Transverse colon (tissue), 3 donors: Measurements from ENCODE around the gene ZBTB32.

ENCODE experiments used
- EP300 ChIP-seq: sonication (generic); formaldehyde crosslinking; IDR thresholded peaks from one replicate; pipeline ENCODE4 v1.6.1; 2017; ENCODE audit warnings: antibody characterized with exemption, low read depth
- POLR2A ChIP-seq: fragments of 450-650 bp; IDR thresholded peaks from one replicate; pipeline ENCODE4 v1.6.1; 2016; ENCODE audit warnings: antibody characterized with exemption, mild to moderate bottlenecking, moderate library complexity
- TF ChIP-seq, protein P1 (sequence below), 5 experiments: fragments of 200-600 bp in 3 of 5; fragments of 450-650 bp in 2 of 5; sonication (generic) in 3 of 5; IDR thresholded peaks; 1 replicate in 2 of 5; 2 replicates in 3 of 5; pipeline ENCODE4 v1.5.1; 2016 to 2017; ENCODE audit warnings: antibody characterized with exemption in 5 of 5, inconsistent platforms in 3 of 5, mild to moderate bottlenecking in 2 of 5, moderate library complexity in 1 of 5

DNA sequence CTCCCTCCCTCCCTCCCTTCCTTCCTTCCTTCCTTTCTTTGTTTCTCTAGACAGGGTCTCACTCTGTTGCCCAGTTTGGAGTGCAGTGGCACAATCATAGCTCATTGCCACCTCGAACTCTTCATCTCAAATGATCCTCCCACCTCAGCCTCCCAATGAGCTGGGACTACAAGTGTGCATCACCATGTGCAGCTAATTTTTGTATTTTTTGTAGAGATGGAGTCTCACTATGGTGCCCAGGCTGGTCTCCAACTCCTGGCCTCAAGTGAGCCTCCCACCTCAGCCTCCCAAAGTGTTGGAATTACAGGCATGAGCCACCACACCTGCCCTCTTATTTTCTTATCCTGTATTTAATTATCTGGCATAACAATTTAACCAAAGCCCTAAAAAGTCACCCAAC is 33.7 kb upstream of the ZBTB32 start:
- TF ChIP-seq, protein P1, sequence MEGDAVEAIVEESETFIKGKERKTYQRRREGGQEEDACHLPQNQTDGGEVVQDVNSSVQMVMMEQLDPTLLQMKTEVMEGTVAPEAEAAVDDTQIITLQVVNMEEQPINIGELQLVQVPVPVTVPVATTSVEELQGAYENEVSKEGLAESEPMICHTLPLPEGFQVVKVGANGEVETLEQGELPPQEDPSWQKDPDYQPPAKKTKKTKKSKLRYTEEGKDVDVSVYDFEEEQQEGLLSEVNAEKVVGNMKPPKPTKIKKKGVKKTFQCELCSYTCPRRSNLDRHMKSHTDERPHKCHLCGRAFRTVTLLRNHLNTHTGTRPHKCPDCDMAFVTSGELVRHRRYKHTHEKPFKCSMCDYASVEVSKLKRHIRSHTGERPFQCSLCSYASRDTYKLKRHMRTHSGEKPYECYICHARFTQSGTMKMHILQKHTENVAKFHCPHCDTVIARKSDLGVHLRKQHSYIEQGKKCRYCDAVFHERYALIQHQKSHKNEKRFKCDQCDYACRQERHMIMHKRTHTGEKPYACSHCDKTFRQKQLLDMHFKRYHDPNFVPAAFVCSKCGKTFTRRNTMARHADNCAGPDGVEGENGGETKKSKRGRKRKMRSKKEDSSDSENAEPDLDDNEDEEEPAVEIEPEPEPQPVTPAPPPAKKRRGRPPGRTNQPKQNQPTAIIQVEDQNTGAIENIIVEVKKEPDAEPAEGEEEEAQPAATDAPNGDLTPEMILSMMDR (IDR thresholded peaks at IDR 0.05) = no peak
- no peak for TF ChIP-seq EP300
- no peak for TF ChIP-seq POLR2A
